B cell (primary cell): Measurements from ENCODE around the gene PARD3B. TPM values are rescaled to one million over a fixed set of nuclear protein-coding genes. Genes with fewer than 3 reads are reported as not detected.

Source experiments
- ATAC-seq: fragments of 200-7000 bp; cut with Tn5 transposase; one replicate; pipeline ENCODE4 v1.10.0; 2021; ENCODE audit warnings: low read depth, mild to moderate bottlenecking, moderate number of reproducible peaks, moderate library complexity
- CTCF ChIA-PET: fragments of 350-600 bp; sonication (Branson Sonifier 250); formaldehyde crosslinking; loops from one replicate; lab custom pipeline; 2021; ENCODE audit warnings: antibody characterized with exemption, inconsistent platforms; lab: Charles Lee
- POLR2A ChIA-PET: fragments of 350-600 bp; sonication (Branson Sonifier 250); formaldehyde crosslinking; loops from one replicate; lab custom pipeline; 2021; ENCODE audit warnings: antibody characterized with exemption; lab: Charles Lee
- DNase-seq: peaks from one replicate; pipeline ENCODE4 v3.0.0; 2013
- H2AFZ ChIP-seq: 2 replicates; pipeline ENCODE4 v1.6.1; 2012; ENCODE audit warnings: mild to moderate bottlenecking, low read depth, low read length; ENCODE audit not compliant: insufficient read depth, poor library complexity, severe bottlenecking
- H3K27ac ChIP-seq, 2 donors: 1 replicate in 1 of 2; 2 replicates in 1 of 2; pipeline ENCODE4 v1.5.1; 2012 to 2013; ENCODE audit warnings: low read length in 2 of 2, mild to moderate bottlenecking in 2 of 2, moderate library complexity in 1 of 2
- H3K27me3 ChIP-seq, 4 experiments: fragments of 200-600 bp in 1 of 4; sonication (generic) in 1 of 4; replicated peaks in 1 of 4; 1 replicate in 2 of 4; 2 replicates in 2 of 4; pipeline versions ENCODE4 v1.6.1 to v1.7.0; 2013 to 2016; ENCODE audit warnings: low read length in 3 of 4, mild to moderate bottlenecking in 2 of 4, mixed read lengths in 1 of 4, moderate library complexity in 1 of 4; ENCODE audit not compliant: insufficient read depth in 4 of 4, control insufficient read depth in 3 of 4; ENCODE audit errors: control extremely low read depth in 1 of 4
- H3K36me3 ChIP-seq, 2 experiments: replicated peaks in 1 of 2; 1 replicate in 1 of 2; 2 replicates in 1 of 2; pipeline versions ENCODE4 v1.6.1 to v1.7.1; 2013; ENCODE audit warnings: low read length in 1 of 2; ENCODE audit not compliant: insufficient read depth in 2 of 2, control insufficient read depth in 1 of 2; ENCODE audit errors: control extremely low read depth in 1 of 2, extremely low read depth in 1 of 2
- H3K4me1 ChIP-seq, 2 donors: fragments of 200-600 bp in 1 of 2; sonication (generic) in 1 of 2; 1 replicate in 1 of 2; 2 replicates in 1 of 2; pipeline versions ENCODE4 v1.5.1 to v1.6.1; 2013 to 2017; ENCODE audit warnings: low read length in 2 of 2; ENCODE audit not compliant: control insufficient read depth in 2 of 2, insufficient read depth in 2 of 2
- H3K4me2 ChIP-seq: replicated peaks from 2 replicates; pipeline ENCODE3; 2012; ENCODE audit warnings: mild to moderate bottlenecking, low read depth, low read length; ENCODE audit not compliant: poor library complexity, severe bottlenecking
- H3K4me3 ChIP-seq, 5 experiments: fragments of 200-600 bp in 1 of 5; sonication (generic) in 1 of 5; 1 replicate in 3 of 5; 2 replicates in 2 of 5; pipeline versions ENCODE4 v1.5.1 to v1.7.0; 2011 to 2016; ENCODE audit warnings: low read length in 4 of 5, mild to moderate bottlenecking in 4 of 5, low read depth in 2 of 5, control low read depth in 1 of 5, moderate library complexity in 1 of 5; ENCODE audit not compliant: insufficient read depth in 1 of 5; ENCODE audit errors: control extremely low read depth in 1 of 5, extremely low read depth in 1 of 5
- H3K79me2 ChIP-seq: fragments of 200-600 bp; sonication (generic); one replicate; pipeline ENCODE4 v1.6.0; 2016; ENCODE audit warnings: low read length; ENCODE audit not compliant: control insufficient read depth, insufficient read depth
- H3K9ac ChIP-seq: fragments of 200-600 bp; sonication (generic); 2 replicates; pipeline ENCODE4 v1.6.1; 2017; ENCODE audit warnings: mild to moderate bottlenecking, low read length, moderate library complexity
- H3K9me3 ChIP-seq, 3 donors: one replicate each; pipeline versions ENCODE4 v1.6.1 to v1.7.1; 2013; ENCODE audit warnings: low read length in 2 of 3; ENCODE audit not compliant: control insufficient read depth in 2 of 3, insufficient read depth in 1 of 3; ENCODE audit errors: control extremely low read depth in 1 of 3
- H4K20me1 ChIP-seq: 2 replicates; pipeline ENCODE4 v1.6.0; 2012; ENCODE audit warnings: mild to moderate bottlenecking, low read length; ENCODE audit not compliant: insufficient read depth, control insufficient read depth, poor library complexity, severe bottlenecking
- H3K27ac Mint-ChIP-seq: one replicate; pipeline ENCODE4 v1.8.0; 2021; ENCODE audit warnings: mixed read lengths
- H3K27me3 Mint-ChIP-seq: one replicate; pipeline ENCODE4 v1.8.0; 2021; ENCODE audit warnings: mixed read lengths
- H3K4me1 Mint-ChIP-seq: one replicate; pipeline ENCODE4 v1.8.0; 2021; ENCODE audit warnings: mixed read lengths
- H3K4me3 Mint-ChIP-seq: one replicate; pipeline ENCODE4 v1.8.0; 2021; ENCODE audit warnings: mixed read lengths
- H3K9me3 Mint-ChIP-seq: one replicate; pipeline ENCODE4 v1.8.0; 2022; ENCODE audit warnings: mixed read lengths; ENCODE audit not compliant: insufficient read depth
- EZH2 ChIP-seq: IDR thresholded peaks from 2 replicates; pipeline ENCODE4 v1.6.1; 2012; ENCODE audit warnings: borderline replicate concordance, low read depth, mild to moderate bottlenecking, moderate library complexity, low read length; ENCODE audit not compliant: insufficient read depth, poor library complexity, severe bottlenecking
- WGBS: methylation state at CpG from one replicate; pipeline ENCODE4 v1.1.5; 2013; ENCODE audit warnings: missing lambda C conversion rate; ENCODE audit not compliant: insufficient coverage; 5-methylcytosine and 5-hydroxymethylcytosine counted together
- intact Hi-C: fragments of 100-400 bp; cut with micrococcal nuclease; formaldehyde crosslinking; loops from one replicate; pipeline ENCODE4 v1.10.0; 2022
- polyA plus RNA-seq: library from polyadenylated mRNA; depleted of rRNA; stranded (reverse); fragments of >200 nt; gene quantifications from 2 replicates; pipeline ENCODE4 v1.2.3, GENCODE V29; 2012
- total RNA-seq, 2 donors: library from RNA; stranded (reverse); fragments of 120-200 nt in 1 of 2; gene quantifications; 1 replicate in 1 of 2; 2 replicates in 1 of 2; pipeline versions ENCODE4 v1.2.3 to v1.2.4, GENCODE V29; 2013 to 2022
- TF ChIP-seq, protein P1 (sequence below): fragments of 200-600 bp; IDR thresholded peaks from one replicate; pipeline ENCODE4 v1.8.0; 2022; ENCODE audit warnings: antibody characterized with exemption, mild to moderate bottlenecking

Gene PARD3B
- total and polyA plus RNA-seq, 2 donors (not counting 1 experiment from before 2014, with no cell fraction given), result not detected

DNA sequence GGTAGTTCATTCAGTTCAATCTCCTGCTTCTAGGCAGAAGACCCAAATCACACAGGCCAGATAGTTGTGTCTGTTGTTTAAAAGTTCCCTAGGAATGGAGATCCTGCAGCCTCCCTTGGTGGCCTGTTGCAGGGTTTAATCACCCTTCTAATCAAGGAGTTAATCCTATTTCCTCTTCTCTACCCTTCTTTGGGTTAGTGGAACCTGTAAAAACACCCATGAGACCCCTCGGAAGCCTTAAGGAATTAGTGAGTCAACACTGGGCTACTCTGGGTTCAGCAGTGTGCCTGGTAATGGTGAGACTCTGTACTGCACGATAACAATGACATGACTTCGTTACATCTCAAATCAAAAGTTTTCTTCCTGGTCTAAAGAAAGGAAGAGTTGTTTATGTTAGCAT is 919.4 kb downstream of the PARD3B start:
- Histone ChIP-seq H3K4me1 (no peaks in the 10 kb centered on the region), H3K27ac (no peak overlapping the region), H3K79me2 (no peaks in the 10 kb centered on the region), H2AFZ (no peak overlapping the region), H3K4me3 (no peak overlapping the region), H3K36me3 (no peaks in the 10 kb centered on the region), H3K9ac (no peak overlapping the region), H3K9me3 (peaks cover 0 to 3% (median 0%) of the 10 kb centered on the region in 3 donors), H3K4me2 (no peak overlapping the region), H4K20me1 (no peaks in the 10 kb centered on the region), H3K27me3 (no peaks in the 10 kb centered on the region)
- TF ChIP-seq, protein P1, sequence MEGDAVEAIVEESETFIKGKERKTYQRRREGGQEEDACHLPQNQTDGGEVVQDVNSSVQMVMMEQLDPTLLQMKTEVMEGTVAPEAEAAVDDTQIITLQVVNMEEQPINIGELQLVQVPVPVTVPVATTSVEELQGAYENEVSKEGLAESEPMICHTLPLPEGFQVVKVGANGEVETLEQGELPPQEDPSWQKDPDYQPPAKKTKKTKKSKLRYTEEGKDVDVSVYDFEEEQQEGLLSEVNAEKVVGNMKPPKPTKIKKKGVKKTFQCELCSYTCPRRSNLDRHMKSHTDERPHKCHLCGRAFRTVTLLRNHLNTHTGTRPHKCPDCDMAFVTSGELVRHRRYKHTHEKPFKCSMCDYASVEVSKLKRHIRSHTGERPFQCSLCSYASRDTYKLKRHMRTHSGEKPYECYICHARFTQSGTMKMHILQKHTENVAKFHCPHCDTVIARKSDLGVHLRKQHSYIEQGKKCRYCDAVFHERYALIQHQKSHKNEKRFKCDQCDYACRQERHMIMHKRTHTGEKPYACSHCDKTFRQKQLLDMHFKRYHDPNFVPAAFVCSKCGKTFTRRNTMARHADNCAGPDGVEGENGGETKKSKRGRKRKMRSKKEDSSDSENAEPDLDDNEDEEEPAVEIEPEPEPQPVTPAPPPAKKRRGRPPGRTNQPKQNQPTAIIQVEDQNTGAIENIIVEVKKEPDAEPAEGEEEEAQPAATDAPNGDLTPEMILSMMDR, result no peak
- no peak for TF ChIP-seq EZH2
- Mint-ChIP-seq H3K27ac (no peak overlapping the region), H3K4me1 (no peaks in the 10 kb centered on the region), H3K27me3 (peaks cover 9% of the 10 kb centered on the region), H3K9me3 (no peaks in the 10 kb centered on the region), H3K4me3 (no peak overlapping the region)
- no CpG with 5 or more reads among the region's 3 CpGs for WGBS
- ATAC-seq (no peak), DNase-seq (no peak)
- intact Hi-C loops, result no loop called here
- ChIA-PET POLR2A (no interaction called here), CTCF (no interaction called here)

DNA sequence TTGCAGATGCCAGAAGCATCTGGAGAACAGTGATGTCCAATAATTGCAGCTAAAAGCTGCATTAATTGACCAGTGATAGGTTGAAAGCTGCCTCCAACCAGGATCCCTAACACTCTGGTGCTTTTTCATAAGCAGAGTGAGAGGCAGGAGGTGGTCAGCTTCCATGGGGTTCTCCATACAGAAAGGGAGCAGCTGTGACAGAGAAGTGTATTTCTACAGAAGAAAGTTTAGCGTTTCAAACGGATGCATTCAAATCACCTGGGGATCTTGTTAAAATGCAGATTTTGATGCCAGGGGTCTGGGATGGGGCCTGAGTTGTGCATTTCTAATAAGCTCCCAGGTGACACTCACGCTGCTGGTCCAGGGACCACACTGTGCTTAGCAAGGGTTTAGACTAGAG is 920.5 kb downstream of the PARD3B start:
- POLR2A ChIA-PET, result no interaction called here
- Mint-ChIP-seq H3K27me3 (peaks cover 9% of the 10 kb centered on the region), H3K4me3 (no peak overlapping the region), H3K27ac (no peak overlapping the region), H3K9me3 (no peaks in the 10 kb centered on the region), H3K4me1 (no peaks in the 10 kb centered on the region)
- H3K9ac ChIP-seq, result no peak overlapping the region
- CTCF ChIA-PET, result no interaction called here
- no peaks in the 10 kb centered on the region for H3K79me2 ChIP-seq
- no peak overlapping the region for H2AFZ ChIP-seq
- WGBS, result 86% methylated on average over 3 of the region's 3 CpGs
- no peak overlapping the region for H3K4me2 ChIP-seq
- TF ChIP-seq EZH2, result no peak
- H3K27me3 ChIP-seq, result no peaks in the 10 kb centered on the region
- no peaks in the 10 kb centered on the region for H3K36me3 ChIP-seq
- DNase-seq (no peak), ATAC-seq (no peak)
- no peaks in the 10 kb centered on the region for H4K20me1 ChIP-seq
- no peak overlapping the region for H3K27ac ChIP-seq
- H3K9me3 ChIP-seq, result no peaks in the 10 kb centered on the region
- intact Hi-C loops, result no loop called here
- no peak overlapping the region for H3K4me3 ChIP-seq
- no peaks in the 10 kb centered on the region for H3K4me1 ChIP-seq
